Neural progenitor cell (in vitro differentiated cells): ENCODE results near the gene GABRQ. TPM values are rescaled to one million over a fixed set of nuclear protein-coding genes. Genes with fewer than 3 reads are reported as not detected.
A peak's percentile ranks its signal among the peaks of the same experiment; 100 is the strongest.

Experiments
- DNase-seq: peaks from one replicate; pipeline ENCODE4 v3.0.0-alpha.2; 2016; ENCODE audit warnings: low spot score
- H2AFZ ChIP-seq: fragments of 200-600 bp; sonication (generic); replicated peaks from 2 replicates; pipeline ENCODE4 v1.6.1; 2016; ENCODE audit warnings: antibody characterized with exemption
- H3F3A ChIP-seq: fragments of 200-600 bp; sonication (generic); 2 replicates; pipeline ENCODE4 v1.6.1; 2016; ENCODE audit warnings: antibody characterized with exemption, low read depth
- H3K27ac ChIP-seq: fragments of 200-600 bp; sonication (generic); 2 replicates; pipeline ENCODE4 v1.5.1; 2016; ENCODE audit warnings: mild to moderate bottlenecking
- H3K27me3 ChIP-seq: fragments of 200-600 bp; sonication (generic); 2 replicates; pipeline ENCODE4 v1.6.1; 2016; ENCODE audit warnings: mild to moderate bottlenecking, moderate library complexity
- H3K36me3 ChIP-seq: fragments of 200-600 bp; sonication (generic); 2 replicates; pipeline ENCODE4 v1.5.1; 2016
- H3K4me1 ChIP-seq: fragments of 200-600 bp; sonication (generic); 2 replicates; pipeline ENCODE4 v1.6.1; 2016; ENCODE audit warnings: mixed run types
- H3K4me2 ChIP-seq: fragments of 200-600 bp; sonication (generic); 2 replicates; pipeline ENCODE4 v1.6.1; 2016
- H3K4me3 ChIP-seq: fragments of 200-600 bp; sonication (generic); 2 replicates; pipeline ENCODE4 v1.5.1; 2016
- H3K79me2 ChIP-seq: fragments of 200-600 bp; sonication (generic); 2 replicates; pipeline ENCODE4 v1.6.1; 2016; ENCODE audit warnings: low read depth
- H3K9ac ChIP-seq: fragments of 200-600 bp; sonication (generic); 2 replicates; pipeline ENCODE4 v1.6.1; 2016
- H3K9me3 ChIP-seq: fragments of 200-600 bp; sonication (generic); 2 replicates; pipeline ENCODE4 v1.5.1; 2016; ENCODE audit warnings: low read depth
- H4K20me1 ChIP-seq: fragments of 200-600 bp; sonication (generic); 2 replicates; pipeline ENCODE4 v1.6.1; 2016; ENCODE audit warnings: low read depth
- H3K27ac Mint-ChIP-seq: 3 replicates; pipeline ENCODE4 v1.8.0; 2021; ENCODE audit warnings: mixed read lengths
- H3K27me3 Mint-ChIP-seq: 2 replicates; pipeline ENCODE4 v1.8.0; 2022; ENCODE audit warnings: low read depth, mild to moderate bottlenecking, inconsistent platforms, moderate library complexity, mixed read lengths; ENCODE audit not compliant: insufficient read depth
- H3K36me3 Mint-ChIP-seq: 3 replicates; pipeline ENCODE4 v1.8.0; 2021; ENCODE audit warnings: mixed read lengths
- H3K4me1 Mint-ChIP-seq: 3 replicates; pipeline ENCODE4 v1.8.0; 2021; ENCODE audit warnings: mixed read lengths
- H3K4me3 Mint-ChIP-seq: 3 replicates; pipeline ENCODE4 v1.8.0; 2021; ENCODE audit warnings: mild to moderate bottlenecking, moderate library complexity, mixed read lengths
- H3K9me3 Mint-ChIP-seq: 3 replicates; pipeline ENCODE4 v1.8.0; 2020; ENCODE audit warnings: mixed read lengths
- CTCF ChIP-seq: fragments of 200-600 bp; sonication (generic); IDR thresholded peaks from 2 replicates; pipeline ENCODE4 v1.5.1; 2017; ENCODE audit warnings: antibody characterized with exemption, mild to moderate bottlenecking
- EZH2 ChIP-seq: fragments of 200-600 bp; sonication (generic); IDR thresholded peaks from 2 replicates; pipeline ENCODE4 v1.6.1; 2017; ENCODE audit warnings: antibody characterized with exemption, mild to moderate bottlenecking, moderate library complexity
- EZH2phosphoT487 ChIP-seq: fragments of 200-600 bp; sonication (generic); IDR thresholded peaks from 2 replicates; pipeline ENCODE4 v1.6.1; 2017; ENCODE audit warnings: antibody characterized with exemption
- total RNA-seq: library from RNA; depleted of rRNA; stranded (reverse); fragments of >200 nt; gene quantifications from 2 replicates; pipeline ENCODE4 v1.2.3, GENCODE V29; 2015; ENCODE audit warnings: low replicate concordance

Gene GABRQ
- total RNA-seq, 1 donor from 2014 or later = 1.5 TPM

GRCh38 chrX:152635941-152636340, 1.8 kb upstream of the GABRQ start:
- peak; percentile 74 for DNase-seq
- no peaks in the 10 kb centered on the region for H3K4me1 ChIP-seq
- no peak overlapping the region for H3K27ac Mint-ChIP-seq
- no peaks in the 10 kb centered on the region for H3K36me3 ChIP-seq
- no peak overlapping the region for H3K9ac ChIP-seq
- H3K36me3 Mint-ChIP-seq = no peaks in the 10 kb centered on the region
- no peaks in the 10 kb centered on the region for H4K20me1 ChIP-seq
- no peak overlapping the region for H3K4me3 ChIP-seq
- H3K27me3 Mint-ChIP-seq = peaks cover 11% of the 10 kb centered on the region
- TF ChIP-seq CTCF (peak; percentile 64), EZH2 (no peak)
- H3K4me1 Mint-ChIP-seq = peaks cover 4% of the 10 kb centered on the region
- peaks cover 7% of the 10 kb centered on the region for H3K9me3 Mint-ChIP-seq
- H3K4me3 Mint-ChIP-seq = no peak overlapping the region
- H3K27me3 ChIP-seq = peaks cover 47% of the 10 kb centered on the region
- peaks cover 4% of the 10 kb centered on the region for H3K9me3 ChIP-seq
- no peaks in the 10 kb centered on the region for H3F3A ChIP-seq
- H3K79me2 ChIP-seq = no peaks in the 10 kb centered on the region
- no peak overlapping the region for H3K4me2 ChIP-seq
- no peak overlapping the region for H3K27ac ChIP-seq
- no peak overlapping the region for H2AFZ ChIP-seq

GRCh38 chrX:152638443-152638904, 779 bp downstream of the GABRQ start:
- H3K27me3 Mint-ChIP-seq = peaks cover 13% of the 10 kb centered on the region
- H3F3A ChIP-seq = no peaks in the 10 kb centered on the region
- peak overlapping the region; percentile 82 for H3K4me3 Mint-ChIP-seq
- H3K9me3 Mint-ChIP-seq = peaks cover 9% of the 10 kb centered on the region
- peak overlapping the region; percentile 39 for H2AFZ ChIP-seq
- no peak for DNase-seq
- H3K79me2 ChIP-seq = no peaks in the 10 kb centered on the region
- no peak for TF ChIP-seq CTCF
- no peak for TF ChIP-seq EZH2
- TF ChIP-seq EZH2phosphoT487 = no peak
- no peak overlapping the region for H3K9ac ChIP-seq
- H3K27ac ChIP-seq = no peak overlapping the region
- peaks cover 53% of the 10 kb centered on the region for H3K27me3 ChIP-seq
- H3K9me3 ChIP-seq = peaks cover 4% of the 10 kb centered on the region
- H3K4me2 ChIP-seq = peak overlapping the region; percentile 76
- H3K4me1 ChIP-seq = no peaks in the 10 kb centered on the region
- peak overlapping the region; percentile 48 for H3K4me3 ChIP-seq
- no peaks in the 10 kb centered on the region for H3K36me3 ChIP-seq
- H3K36me3 Mint-ChIP-seq = no peaks in the 10 kb centered on the region
- H3K27ac Mint-ChIP-seq = no peak overlapping the region
- H4K20me1 ChIP-seq = no peaks in the 10 kb centered on the region
- peaks cover 4% of the 10 kb centered on the region for H3K4me1 Mint-ChIP-seq

GRCh38 chrX:152639426-152639825, 1.7 kb downstream of the GABRQ start:
- H3K4me1 ChIP-seq = no peaks in the 10 kb centered on the region
- Mint-ChIP-seq H3K27me3 (peaks cover 13% of the 10 kb centered on the region), H3K9me3 (peaks cover 9% of the 10 kb centered on the region), H3K36me3 (no peaks in the 10 kb centered on the region), H3K4me3 (peak overlapping the region; percentile 68), H3K27ac (no peak overlapping the region), H3K4me1 (peaks cover 4% of the 10 kb centered on the region)
- H3K27ac ChIP-seq = no peak overlapping the region
- no peak overlapping the region for H3K9ac ChIP-seq
- H3K36me3 ChIP-seq = no peaks in the 10 kb centered on the region
- no peak overlapping the region for H2AFZ ChIP-seq
- no peak for DNase-seq
- peaks cover 53% of the 10 kb centered on the region for H3K27me3 ChIP-seq
- no peak for TF ChIP-seq EZH2phosphoT487
- no peak for TF ChIP-seq CTCF
- no peak for TF ChIP-seq EZH2
- H3K4me3 ChIP-seq = no peak overlapping the region
- no peaks in the 10 kb centered on the region for H4K20me1 ChIP-seq
- H3K4me2 ChIP-seq = no peak overlapping the region
- no peaks in the 10 kb centered on the region for H3F3A ChIP-seq
- H3K9me3 ChIP-seq = peaks cover 3% of the 10 kb centered on the region
- H3K79me2 ChIP-seq = no peaks in the 10 kb centered on the region
